RWPE2 (cell line): ENCODE measurements around the gene MSI2.

ENCODE experiments used
- ATAC-seq: fragments of 200-7000 bp; cut with Tn5 transposase; 3 replicates; pipeline ENCODE4 v1.9.1; 2021; ENCODE audit warnings: low read depth
- DNase-seq: peaks from one replicate; pipeline ENCODE4 v3.0.0-alpha.2; 2020; ENCODE audit warnings: low spot score
- H3K27ac ChIP-seq: fragments of 450-650 bp; 2 replicates; pipeline ENCODE4 v1.5.1; 2017; ENCODE audit warnings: mild to moderate bottlenecking; ENCODE audit not compliant: poor library complexity, severe bottlenecking
- H3K27me3 ChIP-seq: fragments of 250-450 bp; sonication (Bioruptor Pico); 2 replicates; pipeline ENCODE4 v1.5.1; 2021; ENCODE audit warnings: mild to moderate bottlenecking, moderate library complexity; ENCODE audit not compliant: insufficient read depth, poor library complexity, severe bottlenecking
- H3K36me3 ChIP-seq: fragments of 250-450 bp; sonication (Bioruptor Pico); 2 replicates; pipeline ENCODE4 v1.5.1; 2020; ENCODE audit warnings: low read depth, mild to moderate bottlenecking, moderate library complexity
- H3K4me1 ChIP-seq: fragments of 250-450 bp; sonication (Bioruptor Pico); 2 replicates; pipeline ENCODE4 v1.5.1; 2021; ENCODE audit warnings: mild to moderate bottlenecking, moderate library complexity; ENCODE audit not compliant: insufficient read depth, poor library complexity, severe bottlenecking
- H3K4me3 ChIP-seq: fragments of 250-450 bp; sonication (Bioruptor Pico); 2 replicates; pipeline ENCODE4 v1.5.1; 2021; ENCODE audit warnings: mild to moderate bottlenecking, moderate library complexity; ENCODE audit not compliant: severe bottlenecking
- H3K9me3 ChIP-seq: fragments of 250-450 bp; sonication (Bioruptor Pico); 2 replicates; pipeline ENCODE4 v1.5.1; 2021; ENCODE audit warnings: mild to moderate bottlenecking, moderate library complexity; ENCODE audit not compliant: severe bottlenecking
- CTCF ChIP-seq: fragments of 450-650 bp; IDR thresholded peaks from one replicate; pipeline ENCODE4 v1.5.1; 2017; ENCODE audit warnings: mild to moderate bottlenecking, moderate library complexity; ENCODE audit not compliant: poor library complexity, severe bottlenecking

The MSI2 gene

DNA sequence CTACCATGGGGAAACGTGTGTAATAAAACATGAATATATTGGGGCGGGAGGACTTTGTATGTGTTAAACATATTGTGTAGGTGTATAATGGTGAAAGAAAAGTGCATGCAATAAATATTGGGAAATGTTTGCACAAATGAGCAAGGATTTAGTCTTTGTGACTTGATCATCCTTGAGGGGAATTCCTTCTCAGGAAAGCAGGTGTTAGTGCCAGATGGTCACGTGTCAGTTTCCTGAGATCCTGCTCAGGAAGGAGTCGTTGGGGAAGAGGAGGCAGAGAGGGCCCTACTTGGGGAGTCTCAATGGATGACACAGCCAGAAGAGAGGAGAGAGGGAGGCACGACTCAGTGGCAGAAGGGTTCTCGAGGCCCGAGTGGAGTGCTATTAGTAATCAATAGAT lies 53.2 kb downstream of the MSI2 start:
- Histone ChIP-seq H3K36me3 (peaks cover 4% of the 10 kb centered on the region), H3K27ac (peak overlapping the region; percentile 33), H3K9me3 (no peaks in the 10 kb centered on the region), H3K4me1 (peaks cover 18% of the 10 kb centered on the region), H3K4me3 (no peak overlapping the region), H3K27me3 (no peaks in the 10 kb centered on the region)
- no peak for DNase-seq
- no peak for TF ChIP-seq CTCF
- ATAC-seq = peak; percentile 50

DNA sequence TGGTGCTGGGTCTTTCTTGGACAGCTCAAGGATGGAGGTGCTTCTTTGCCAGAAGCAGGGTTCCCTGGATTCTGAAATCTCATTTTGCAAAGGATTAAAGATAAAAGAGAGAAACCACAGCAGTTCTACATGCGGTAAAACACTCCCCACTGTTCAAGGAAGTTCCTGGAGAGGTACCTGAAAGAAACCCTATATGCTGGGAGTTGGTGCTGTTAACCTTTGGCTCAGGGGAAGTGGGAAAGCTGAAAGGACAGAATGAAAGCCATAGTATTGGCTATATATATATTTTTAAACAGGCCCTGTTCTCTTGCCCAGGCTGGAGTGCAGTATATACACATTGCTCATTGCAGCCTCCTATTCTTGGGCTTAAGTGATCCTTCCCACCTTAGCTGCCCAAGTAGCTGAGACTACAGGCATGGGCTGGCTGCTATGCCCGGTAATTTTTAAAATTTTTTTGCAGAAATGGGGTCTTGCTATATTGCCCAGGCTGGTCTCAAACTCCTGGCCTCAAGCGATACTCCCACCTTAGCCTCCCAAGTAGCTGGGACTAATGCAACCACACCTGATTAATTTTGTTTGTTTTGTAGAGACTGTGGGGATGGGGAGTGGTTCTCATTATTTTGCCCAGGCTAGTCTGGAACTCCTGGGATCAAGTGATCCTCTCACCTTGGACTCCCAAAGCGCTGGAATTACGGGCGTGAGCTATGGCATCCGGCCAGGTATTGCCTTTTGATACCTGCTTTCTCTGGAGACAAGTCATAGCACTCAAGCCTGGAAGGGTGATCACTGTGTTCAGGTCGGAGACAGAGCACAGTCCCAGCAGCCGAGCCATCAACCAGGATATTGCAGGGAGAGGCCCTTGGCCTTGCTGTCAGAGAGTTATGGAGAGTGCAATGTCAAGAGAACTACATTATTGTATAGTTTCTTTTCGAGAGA lies 55.2 kb downstream of the MSI2 start:
- DNase-seq (no peak), ATAC-seq (peak; percentile 24; the same call in 2 of the 3 replicates)
- Histone ChIP-seq H3K27me3 (no peaks in the 10 kb centered on the region), H3K36me3 (peaks cover 4% of the 10 kb centered on the region), H3K27ac (no peak overlapping the region), H3K4me3 (no peak overlapping the region), H3K9me3 (no peaks in the 10 kb centered on the region), H3K4me1 (peaks cover 18% of the 10 kb centered on the region)
- no peak for TF ChIP-seq CTCF

DNA sequence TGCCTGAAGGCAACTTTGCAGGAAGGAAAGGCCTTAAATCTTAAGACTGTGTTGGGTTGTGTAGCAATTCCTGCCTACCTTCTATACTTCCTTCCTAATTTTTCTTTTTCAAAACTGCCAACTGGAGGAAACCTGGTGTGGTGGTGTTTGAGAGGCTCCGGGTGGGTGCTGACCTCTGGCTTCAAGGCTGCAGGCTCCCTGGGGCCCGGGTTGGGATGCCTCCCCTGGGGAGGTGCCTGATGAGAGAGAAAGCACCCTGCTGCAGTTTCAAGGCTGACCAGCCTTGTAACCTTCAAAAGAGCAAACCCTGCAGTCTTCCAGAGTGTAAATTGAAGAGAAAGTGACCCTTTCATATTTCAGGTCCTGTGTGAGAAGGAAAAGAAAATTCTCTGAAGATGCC lies 55.9 kb downstream of the MSI2 start:
- Histone ChIP-seq H3K4me1 (peaks cover 18% of the 10 kb centered on the region), H3K36me3 (peaks cover 4% of the 10 kb centered on the region), H3K4me3 (no peak overlapping the region), H3K27me3 (no peaks in the 10 kb centered on the region), H3K27ac (no peak overlapping the region), H3K9me3 (no peaks in the 10 kb centered on the region)
- DNase-seq (no peak), ATAC-seq (no peak)
- no peak for TF ChIP-seq CTCF

- no peaks in the 10 kb centered on the region for H3K9me3 ChIP-seq
- no peak overlapping the region for H3K27ac ChIP-seq
- peaks cover 4% of the 10 kb centered on the region for H3K36me3 ChIP-seq
- peaks cover 18% of the 10 kb centered on the region for H3K4me1 ChIP-seq
- ATAC-seq (no peak), DNase-seq (no peak)
- no peak for TF ChIP-seq CTCF
- no peaks in the 10 kb centered on the region for H3K27me3 ChIP-seq
- H3K4me3 ChIP-seq = no peak overlapping the region
Measured at GRCh38 chr17:57313097-57313835, 56.9 kb downstream of the MSI2 start.
